ENCODE measurements around the gene KCNMA1. TPM values are rescaled to one million over a fixed set of nuclear protein-coding genes. Genes with fewer than 3 reads are reported as not detected.
A peak's percentile ranks its signal among the peaks of the same experiment; 100 is the strongest.

KCNMA1 gene
- total RNA-seq, 4 donors from 2014 or later, result 66.8 to 96.5 (median 78.9) TPM

DNA sequence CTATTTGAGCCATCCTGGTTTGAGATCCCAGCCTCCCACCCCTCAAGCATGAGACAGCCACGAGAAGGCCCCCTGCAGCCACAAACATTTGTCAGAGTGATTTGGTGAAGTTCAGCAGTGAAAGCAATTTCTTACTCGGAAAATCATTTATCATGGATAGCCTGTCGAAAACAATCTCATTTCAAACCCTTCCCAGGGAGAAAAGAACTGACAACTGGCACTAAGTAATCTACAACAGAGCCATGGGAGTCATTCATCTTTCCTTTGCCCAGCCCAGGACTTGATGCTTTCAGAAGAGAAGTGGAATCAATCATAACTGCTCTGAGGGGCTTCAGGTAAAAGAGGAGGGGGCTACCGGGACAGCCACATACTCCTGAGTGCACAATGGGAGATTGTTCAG is 411.2 kb downstream of the KCNMA1 start:
- intact Hi-C loops (cut with DNase I; ENCODE audit: low total_unique reads), result no loop called here
- Histone ChIP-seq H3K27me3 (no peaks in the 10 kb centered on the region), H3K9me3 (no peaks in the 10 kb centered on the region), H3K27ac (peak overlapping the region in 3 of 4 donors; percentile 72 to 82 (median 77)), H3K4me1 (peaks cover 30 to 37% of the 10 kb centered on the region in 2 donors), H3K4me3 (no peak overlapping the region), H3K36me3 (no peaks in the 10 kb centered on the region)
- DNase-seq (no peak), ATAC-seq (no peak)
- TF ChIP-seq POLR2A (IDR thresholded peaks at IDR 0.05), result no peak
- TF ChIP-seq CTCF (IDR thresholded peaks at IDR 0.05 in 4 of 5, conservative IDR thresholded peaks at IDR 0.05 in 1 of 5), result no peak
- in situ Hi-C loops (cut with MboI; ENCODE audit: low sequenced_read_pairs in 4 of 4), result no loop called here

GRCh38 chr10:77226020-77226419 is 411.6 kb downstream of the KCNMA1 start:
- H3K27ac ChIP-seq, result peak overlapping the region; percentile 70 to 82 (median 74)
- ATAC-seq (no peak), DNase-seq (no peak)
- H3K4me3 ChIP-seq, result no peak overlapping the region
- H3K9me3 ChIP-seq, result no peaks in the 10 kb centered on the region
- peaks cover 30 to 37% of the 10 kb centered on the region in 2 donors for H3K4me1 ChIP-seq
- intact Hi-C loops (cut with DNase I; ENCODE audit: low total_unique reads) (no loop called here), in situ Hi-C loops (cut with MboI; ENCODE audit: low sequenced_read_pairs in 4 of 4) (no loop called here)
- no peaks in the 10 kb centered on the region for H3K27me3 ChIP-seq
- no peaks in the 10 kb centered on the region for H3K36me3 ChIP-seq
- no peak for TF ChIP-seq CTCF (IDR thresholded peaks at IDR 0.05 in 4 of 5, conservative IDR thresholded peaks at IDR 0.05 in 1 of 5)

GRCh38 chr10:77223526-77224460 is 413.8 kb downstream of the KCNMA1 start:
- TF ChIP-seq POLR2A (IDR thresholded peaks at IDR 0.05) (peak in 1 of 2 donors; percentile 22), CTCF (IDR thresholded peaks at IDR 0.05 in 4 of 5, conservative IDR thresholded peaks at IDR 0.05 in 1 of 5) (no peak)
- Histone ChIP-seq H3K4me3 (no peak overlapping the region), H3K36me3 (no peaks in the 10 kb centered on the region), H3K9me3 (no peaks in the 10 kb centered on the region), H3K27ac (peak overlapping the region; percentile 70 to 82 (median 74)), H3K27me3 (no peaks in the 10 kb centered on the region), H3K4me1 (peaks cover 30 to 48% of the 10 kb centered on the region in 2 donors)
- intact Hi-C loops (cut with DNase I; ENCODE audit: low total_unique reads), result loop anchor here (5.0 kb wide), 1 partner anchor 41 kb away; no protein-coding TSS in a partner anchor
- DNase-seq, result peak; percentile 70 to 84
- peak; percentile 87 to 91 for ATAC-seq
- in situ Hi-C loops (cut with MboI; ENCODE audit: low sequenced_read_pairs in 4 of 4), result no loop called here

- no peaks in the 10 kb centered on the region for H3K27me3 ChIP-seq
- in situ Hi-C loops (cut with MboI; ENCODE audit: low sequenced_read_pairs in 4 of 4), result no loop called here
These were observed 417.5 kb downstream of the KCNMA1 start for GRCh38 chr10:77220150-77220549.

More at GRCh38 chr10:77220150-77220549, 417.5 kb downstream of the KCNMA1 start:
- intact Hi-C loops (cut with DNase I; ENCODE audit: low total_unique reads), result loop anchor here (5.0 kb wide), 1 partner anchor 38 kb away; no protein-coding TSS in a partner anchor
- no peak overlapping the region for H3K27ac ChIP-seq
- H3K9me3 ChIP-seq, result no peaks in the 10 kb centered on the region
- TF ChIP-seq POLR2A (IDR thresholded peaks at IDR 0.05), result no peak
- TF ChIP-seq CTCF (IDR thresholded peaks at IDR 0.05 in 4 of 5, conservative IDR thresholded peaks at IDR 0.05 in 1 of 5), result no peak
- DNase-seq (peak; percentile 32 to 34), ATAC-seq (peak in 1 of 2 donors; percentile 45)
- no peaks in the 10 kb centered on the region for H3K36me3 ChIP-seq
- peaks cover 17 to 35% of the 10 kb centered on the region in 2 donors for H3K4me1 ChIP-seq
- H3K4me3 ChIP-seq, result no peak overlapping the region
